ENCODE results near the gene CBL.

Gene CBL

GRCh38 chr11:119314726-119315125, 108.6 kb downstream of the CBL start:
- DNase-seq (ENCODE audit: low read depth), result no peak

- DNase-seq (ENCODE audit: low read depth), result no peak
Measured at GRCh38 chr11:119315131-119316015, 109.2 kb downstream of the CBL start.

- DNase-seq (ENCODE audit: low read depth), result no peak
Measured at GRCh38 chr11:119316016-119316728, 110.0 kb downstream of the CBL start.

GRCh38 chr11:119316729-119317591, 110.8 kb downstream of the CBL start, which contains the start of gene MCAM:
TSS of gene MCAM (minus strand) at chr11:119317130. CDS start at chr11:119317101, 29 bp downstream.
- DNase-seq (ENCODE audit: low read depth), result no peak

- no peak for DNase-seq (ENCODE audit: low read depth)
Measured at GRCh38 chr11:119317592-119318239, 111.6 kb downstream of the CBL start.

GRCh38 chr11:119318240-119319135, 112.3 kb downstream of the CBL start:
- DNase-seq (ENCODE audit: low read depth), result no peak

- DNase-seq (ENCODE audit: low read depth), result no peak
Measured at GRCh38 chr11:119319136-119319699, 113.1 kb downstream of the CBL start.

- DNase-seq (ENCODE audit: low read depth), result no peak
Measured at GRCh38 chr11:119319700-119320239, 113.6 kb downstream of the CBL start.

GRCh38 chr11:119320240-119320775, 114.2 kb downstream of the CBL start:
- DNase-seq (ENCODE audit: low read depth), result no peak

GRCh38 chr11:119320776-119321524, 114.8 kb downstream of the CBL start:
- no peak for DNase-seq (ENCODE audit: low read depth)

GRCh38 chr11:119322360-119322739, 116.2 kb downstream of the CBL start:
- no peak for DNase-seq (ENCODE audit: low read depth)

GRCh38 chr11:119322921-119323531, 116.9 kb downstream of the CBL start:
- no peak for DNase-seq (ENCODE audit: low read depth)

- DNase-seq (ENCODE audit: low read depth), result peak; percentile 69
Measured at GRCh38 chr11:119323532-119324033, 117.4 kb downstream of the CBL start.

GRCh38 chr11:119324189-119324588, 118.0 kb downstream of the CBL start:
- no peak for DNase-seq (ENCODE audit: low read depth)

- DNase-seq (ENCODE audit: low read depth), result no peak
Measured at GRCh38 chr11:119329320-119329719, 123.2 kb downstream of the CBL start.

- DNase-seq (ENCODE audit: low read depth), result no peak
Measured at GRCh38 chr11:119330237-119330636, 124.1 kb downstream of the CBL start.

GRCh38 chr11:119332111-119332765, 126.1 kb downstream of the CBL start:
- DNase-seq (ENCODE audit: low read depth), result no peak

Data from activated gamma-delta T cell treated with anti-CD3 and anti-CD28 coated beads, Interleukin-2, amount 50 U/mL, for 16 hours (primary cell).